ENCODE measurements around the gene DLGAP4. TPM values are rescaled to one million over a fixed set of nuclear protein-coding genes. Genes with fewer than 3 reads are reported as not detected.
A peak's percentile ranks its signal among the peaks of the same experiment; 100 is the strongest.

Gene DLGAP4
- total RNA-seq, 2 donors from 2014 or later: 62.9 to 78.2 TPM

GRCh38 chr20:36352843-36353553 lies 46.9 kb downstream of the DLGAP4 start:
- Mint-ChIP-seq H3K36me3 (ENCODE audit: low read depth) (no peaks in the 10 kb centered on the region), H3K4me3 (no peak overlapping the region), H3K4me1 (no peaks in the 10 kb centered on the region), H3K27ac (peak overlapping the region; percentile 48), H3K27me3 (ENCODE audit: insufficient read depth) (no peaks in the 10 kb centered on the region), H3K9me3 (no peaks in the 10 kb centered on the region)
- Histone ChIP-seq H3K36me3 (ENCODE audit: control insufficient read depth, insufficient read depth, low read length) (no peaks in the 10 kb centered on the region), H3K4me1 (ENCODE audit: control insufficient read depth, insufficient read depth, low read length) (no peaks in the 10 kb centered on the region), H3K9me3 (ENCODE audit: control insufficient read depth, low read length) (no peaks in the 10 kb centered on the region), H3K9ac (ENCODE audit: extremely low read depth, low read length, poor library complexity, severe bottlenecking) (no peak overlapping the region), H3K4me3 (ENCODE audit: low read length) (no peak overlapping the region), H3K27ac (ENCODE audit: low read depth, low read length) (no peak overlapping the region), H3K27me3 (ENCODE audit: control insufficient read depth, insufficient read depth, low read length, poor library complexity, severe bottlenecking) (no peaks in the 10 kb centered on the region)
- peak; percentile 69 for DNase-seq
- 71 to 73% methylated on average over 7 to 10 of the region's 11 CpGs for WGBS, 2 experiments (ENCODE audit: insufficient coverage in 1 of 2, insufficient read length in 1 of 2)
- no peak for TF ChIP-seq CTCF (conservative IDR thresholded peaks at IDR 0.05)

GRCh38 chr20:36353740-36354139 lies 47.6 kb downstream of the DLGAP4 start:
- H3K36me3 Mint-ChIP-seq (ENCODE audit: low read depth): no peaks in the 10 kb centered on the region
- no peaks in the 10 kb centered on the region for H3K36me3 ChIP-seq (ENCODE audit: control insufficient read depth, insufficient read depth, low read length)
- no peak overlapping the region for H3K9ac ChIP-seq (ENCODE audit: extremely low read depth, low read length, poor library complexity, severe bottlenecking)
- no peaks in the 10 kb centered on the region for H3K27me3 Mint-ChIP-seq (ENCODE audit: insufficient read depth)
- 80 to 88% methylated on average over 7 to 9 of the region's 9 CpGs for WGBS, 2 experiments (ENCODE audit: insufficient coverage in 1 of 2, insufficient read length in 1 of 2)
- H3K9me3 Mint-ChIP-seq: no peaks in the 10 kb centered on the region
- DNase-seq: no peak
- no peak for TF ChIP-seq CTCF (conservative IDR thresholded peaks at IDR 0.05)
- no peak overlapping the region for H3K27ac ChIP-seq (ENCODE audit: low read depth, low read length)
- no peaks in the 10 kb centered on the region for H3K27me3 ChIP-seq (ENCODE audit: control insufficient read depth, insufficient read depth, low read length, poor library complexity, severe bottlenecking)
- H3K4me3 Mint-ChIP-seq: no peak overlapping the region
- no peaks in the 10 kb centered on the region for H3K4me1 Mint-ChIP-seq
- H3K4me1 ChIP-seq (ENCODE audit: control insufficient read depth, insufficient read depth, low read length): no peaks in the 10 kb centered on the region
- H3K9me3 ChIP-seq (ENCODE audit: control insufficient read depth, low read length): no peaks in the 10 kb centered on the region
- no peak overlapping the region for H3K4me3 ChIP-seq (ENCODE audit: low read length)
- no peak overlapping the region for H3K27ac Mint-ChIP-seq

GRCh38 chr20:36355469-36356171 lies 49.5 kb downstream of the DLGAP4 start:
- H3K36me3 Mint-ChIP-seq (ENCODE audit: low read depth): no peaks in the 10 kb centered on the region
- H3K4me3 Mint-ChIP-seq: no peak overlapping the region
- no peaks in the 10 kb centered on the region for H3K27me3 ChIP-seq (ENCODE audit: control insufficient read depth, insufficient read depth, low read length, poor library complexity, severe bottlenecking)
- no peaks in the 10 kb centered on the region for H3K4me1 Mint-ChIP-seq
- no peak overlapping the region for H3K9ac ChIP-seq (ENCODE audit: extremely low read depth, low read length, poor library complexity, severe bottlenecking)
- no peaks in the 10 kb centered on the region for H3K4me1 ChIP-seq (ENCODE audit: control insufficient read depth, insufficient read depth, low read length)
- H3K9me3 ChIP-seq (ENCODE audit: control insufficient read depth, low read length): no peaks in the 10 kb centered on the region
- H3K36me3 ChIP-seq (ENCODE audit: control insufficient read depth, insufficient read depth, low read length): no peaks in the 10 kb centered on the region
- no peaks in the 10 kb centered on the region for H3K27me3 Mint-ChIP-seq (ENCODE audit: insufficient read depth)
- H3K27ac Mint-ChIP-seq: no peak overlapping the region
- H3K27ac ChIP-seq (ENCODE audit: low read depth, low read length): no peak overlapping the region
- no peak overlapping the region for H3K4me3 ChIP-seq (ENCODE audit: low read length)
- 89 to 93% methylated on average over 3 to 5 of the region's 5 CpGs for WGBS, 2 experiments (ENCODE audit: insufficient coverage in 1 of 2, insufficient read length in 1 of 2)
- no peaks in the 10 kb centered on the region for H3K9me3 Mint-ChIP-seq
- no peak for TF ChIP-seq CTCF (conservative IDR thresholded peaks at IDR 0.05)
- no peak for DNase-seq

Data from endodermal cell (in vitro differentiated cells).